Measurements from ENCODE around the gene NUP50. TPM values are rescaled to one million over a fixed set of nuclear protein-coding genes. Genes with fewer than 3 reads are reported as not detected.

The NUP50 gene, protein sequence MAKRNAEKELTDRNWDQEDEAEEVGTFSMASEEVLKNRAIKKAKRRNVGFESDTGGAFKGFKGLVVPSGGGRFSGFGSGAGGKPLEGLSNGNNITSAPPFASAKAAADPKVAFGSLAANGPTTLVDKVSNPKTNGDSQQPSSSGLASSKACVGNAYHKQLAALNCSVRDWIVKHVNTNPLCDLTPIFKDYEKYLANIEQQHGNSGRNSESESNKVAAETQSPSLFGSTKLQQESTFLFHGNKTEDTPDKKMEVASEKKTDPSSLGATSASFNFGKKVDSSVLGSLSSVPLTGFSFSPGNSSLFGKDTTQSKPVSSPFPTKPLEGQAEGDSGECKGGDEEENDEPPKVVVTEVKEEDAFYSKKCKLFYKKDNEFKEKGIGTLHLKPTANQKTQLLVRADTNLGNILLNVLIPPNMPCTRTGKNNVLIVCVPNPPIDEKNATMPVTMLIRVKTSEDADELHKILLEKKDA
- 24.3 to 34.5 TPM (median 32.1 TPM) in 5 replicates for total RNA-seq (2022; extraction: Qiagen RNA extraction; ENCODE audit: low read depth)

DNA sequence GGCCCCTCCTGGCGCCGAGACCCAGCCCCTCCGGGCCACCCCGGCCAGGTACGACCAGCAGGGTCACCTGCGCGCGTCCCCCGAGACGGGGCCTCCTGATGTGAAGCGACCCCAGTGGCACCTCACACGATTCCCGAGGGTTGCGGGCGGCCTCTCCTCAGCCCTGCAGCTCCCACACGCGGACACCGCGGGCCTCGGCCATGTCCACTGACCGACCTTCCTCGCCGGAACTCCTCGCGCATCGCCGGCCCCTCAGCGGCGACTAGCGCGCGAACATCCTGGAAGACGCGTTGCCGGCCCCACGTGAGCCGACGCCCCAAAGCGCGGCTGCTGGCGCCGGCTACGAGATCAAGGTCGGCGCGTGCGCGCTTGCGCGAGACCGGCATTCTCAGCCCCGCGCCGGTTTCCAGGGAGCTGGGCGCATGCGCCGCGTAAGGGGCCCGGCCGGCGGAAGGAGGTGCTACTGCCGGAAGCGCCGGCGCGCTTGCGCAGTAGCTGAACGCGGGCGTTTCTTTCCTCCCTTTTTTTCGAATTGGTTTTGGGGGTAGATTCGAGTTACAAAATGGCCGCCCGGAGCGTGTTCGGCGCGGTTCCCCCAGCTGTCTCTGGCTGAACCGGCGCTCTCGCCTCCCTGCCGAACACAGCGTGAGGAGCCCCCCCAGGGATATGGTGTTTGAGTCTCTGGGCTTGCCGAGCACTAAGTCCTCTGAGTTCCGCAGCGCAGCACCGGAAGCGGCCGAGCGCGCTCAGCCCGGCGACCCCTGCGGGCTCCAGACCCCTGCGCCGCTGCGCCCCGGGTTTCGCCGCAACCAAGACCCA lies at the start of gene NUP50:
NUP50 (plus strand) TSS at position 475 of the 819 bp plus-strand sequence. CDS start 4,253 bp downstream, outside the sequence.

Other genes with a start within 250 kb of the NUP50 start
- 0.81 to 1.2 TPM (median 1.0 TPM) in 5 replicates for gene PHF21B, start 153.9 kb upstream of the NUP50 start, total RNA-seq (2022; extraction: Qiagen RNA extraction; ENCODE audit: low read depth)
- 59.1 to 89.0 TPM (median 86.6 TPM) in 5 replicates for gene KIAA0930, start 77.0 kb downstream of the NUP50 start, total RNA-seq (2022; extraction: Qiagen RNA extraction; ENCODE audit: low read depth)
- not detected in 5 replicates for gene UPK3A, start 121.0 kb downstream of the NUP50 start, total RNA-seq (2022; extraction: Qiagen RNA extraction; ENCODE audit: low read depth)
- gene FAM118A, start 146.0 kb downstream of the NUP50 start, total RNA-seq (2022; extraction: Qiagen RNA extraction; ENCODE audit: low read depth) = 10.8 to 13.8 TPM (median 12.7 TPM) in 5 replicates
- not detected in 5 replicates for gene SMC1B, start 249.7 kb downstream of the NUP50 start, total RNA-seq (2022; extraction: Qiagen RNA extraction; ENCODE audit: low read depth)
- gene RIBC2, start 249.8 kb downstream of the NUP50 start, total RNA-seq (2022; extraction: Qiagen RNA extraction; ENCODE audit: low read depth) = 1.7 to 2.8 TPM (median 2.6 TPM) in 5 replicates